GM12892 (cell line): ENCODE data around the gene APH1B.
"Not testable (repeated sequence)": the region's sequence is repeated elsewhere in the genome, so short reads cannot be mapped to it uniquely, and the experiment has no call there.

Experiments used
- POLR2A ChIP-seq: IDR thresholded peaks from 2 replicates; pipeline ENCODE4 v1.6.1; 2011; ENCODE audit warnings: low read depth, low read length, control low read depth
- POLR2AphosphoS5 ChIP-seq: IDR thresholded peaks from 2 replicates; pipeline ENCODE4 v1.6.1; 2011; ENCODE audit warnings: low read depth, low read length, control low read depth
- TAF1 ChIP-seq: IDR thresholded peaks from 2 replicates; pipeline ENCODE4 v1.6.1; 2011; ENCODE audit warnings: low read depth, mild to moderate bottlenecking, control low read depth, low read length, borderline replicate concordance

DNA sequence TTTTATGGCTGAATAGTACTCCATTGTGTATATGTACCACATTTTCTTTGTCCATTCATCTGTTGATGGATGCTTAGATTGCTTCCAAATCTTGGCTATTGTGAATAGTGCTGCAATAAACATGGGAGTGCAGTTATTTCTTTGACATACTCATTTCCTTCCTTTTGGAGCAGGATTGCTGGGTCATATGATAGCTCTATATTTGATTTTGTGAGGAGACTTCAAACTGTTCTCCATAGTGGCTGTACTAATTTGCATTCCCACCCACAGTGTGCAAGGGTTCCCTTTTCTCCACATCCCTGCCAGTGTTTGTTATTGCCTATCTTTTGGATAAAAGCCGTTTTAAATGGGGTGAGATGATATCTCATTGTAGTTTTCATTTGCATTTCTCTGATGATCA is 40.3 kb upstream of the APH1B start:
- not testable (repeated sequence) for TF ChIP-seq POLR2AphosphoS5, POLR2A, TAF1
